Left ventricle myocardium inferior (tissue), 1 donor: ENCODE results near the gene ANAPC16. TPM values are rescaled to one million over a fixed set of nuclear protein-coding genes. Genes with fewer than 3 reads are reported as not detected.

Source experiments
- DNase-seq: peaks from one replicate; pipeline ENCODE4 v3.0.0-alpha.2; 2020
- H3K27ac ChIP-seq: fragments of 200-600 bp; replicated peaks from 2 replicates; pipeline ENCODE4 v1.8.0; 2021
- H3K27me3 ChIP-seq: fragments of 200-600 bp; 2 replicates; pipeline ENCODE4 v1.8.0; 2021; ENCODE audit warnings: low read depth
- H3K36me3 ChIP-seq: fragments of 200-600 bp; 2 replicates; pipeline ENCODE4 v1.8.0; 2021
- H3K4me1 ChIP-seq: fragments of 200-600 bp; 2 replicates; pipeline ENCODE4 v1.8.0; 2021
- H3K4me3 ChIP-seq: fragments of 200-600 bp; 2 replicates; pipeline ENCODE4 v1.8.0; 2021; ENCODE audit warnings: mild to moderate bottlenecking, moderate library complexity
- H3K9me3 ChIP-seq: fragments of 200-600 bp; replicated peaks from 2 replicates; pipeline ENCODE4 v1.8.0; 2021
- intact Hi-C: fragments of 100-400 bp; cut with micrococcal nuclease; formaldehyde crosslinking; loops from one replicate; pipeline ENCODE4 v1.11.0; 2022
- total RNA-seq: library from RNA; stranded (reverse); fragmentation: NEBNext Ultra II Directional; extraction: Animal tissue kit (Norgen Biotek cat#: 25700); gene quantifications from one replicate; pipeline ENCODE4 v1.2.1, GENCODE V29; 2021
- TF ChIP-seq, protein P1 (sequence below): fragments of 200-600 bp; IDR thresholded peaks from 2 replicates; pipeline ENCODE4 v1.8.0; 2021; ENCODE audit warnings: antibody characterized with exemption, mild to moderate bottlenecking, borderline replicate concordance
- donor health status: DM: no; HTN: yes; CAD: no; lungs with severe emphysema.

The ANAPC16 gene
- total RNA-seq, 1 donor from 2014 or later = 256 TPM

DNA sequence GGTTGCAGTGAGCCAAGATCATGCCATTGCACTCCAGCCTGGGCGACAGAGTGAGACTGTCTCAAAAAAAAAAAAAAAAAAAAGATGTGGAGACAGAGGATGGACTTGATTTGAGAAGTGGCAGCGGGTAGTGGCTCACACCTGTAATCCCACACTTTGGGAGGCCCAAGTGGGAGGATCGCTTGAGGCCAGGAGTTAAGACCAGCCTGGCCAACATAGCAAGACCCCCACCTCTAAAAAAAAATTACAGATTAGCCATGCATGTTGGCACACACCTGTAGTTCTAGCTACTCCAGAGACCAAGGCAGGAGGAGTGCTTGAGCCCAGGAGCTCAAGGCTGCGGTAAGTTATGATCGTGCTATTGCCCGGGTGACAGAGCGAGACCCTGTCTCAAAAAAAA, 24.6 kb downstream of the ANAPC16 start:
- no peaks in the 10 kb centered on the region for H3K27me3 ChIP-seq
- no peak overlapping the region for H3K4me3 ChIP-seq
- intact Hi-C loops = loop anchor here (10.0 kb wide), 1 partner anchor 94 kb away; no protein-coding TSS in a partner anchor
- DNase-seq = peak; percentile 1
- no peak overlapping the region for H3K27ac ChIP-seq
- peaks cover 59% of the 10 kb centered on the region for H3K4me1 ChIP-seq
- TF ChIP-seq, protein P1, sequence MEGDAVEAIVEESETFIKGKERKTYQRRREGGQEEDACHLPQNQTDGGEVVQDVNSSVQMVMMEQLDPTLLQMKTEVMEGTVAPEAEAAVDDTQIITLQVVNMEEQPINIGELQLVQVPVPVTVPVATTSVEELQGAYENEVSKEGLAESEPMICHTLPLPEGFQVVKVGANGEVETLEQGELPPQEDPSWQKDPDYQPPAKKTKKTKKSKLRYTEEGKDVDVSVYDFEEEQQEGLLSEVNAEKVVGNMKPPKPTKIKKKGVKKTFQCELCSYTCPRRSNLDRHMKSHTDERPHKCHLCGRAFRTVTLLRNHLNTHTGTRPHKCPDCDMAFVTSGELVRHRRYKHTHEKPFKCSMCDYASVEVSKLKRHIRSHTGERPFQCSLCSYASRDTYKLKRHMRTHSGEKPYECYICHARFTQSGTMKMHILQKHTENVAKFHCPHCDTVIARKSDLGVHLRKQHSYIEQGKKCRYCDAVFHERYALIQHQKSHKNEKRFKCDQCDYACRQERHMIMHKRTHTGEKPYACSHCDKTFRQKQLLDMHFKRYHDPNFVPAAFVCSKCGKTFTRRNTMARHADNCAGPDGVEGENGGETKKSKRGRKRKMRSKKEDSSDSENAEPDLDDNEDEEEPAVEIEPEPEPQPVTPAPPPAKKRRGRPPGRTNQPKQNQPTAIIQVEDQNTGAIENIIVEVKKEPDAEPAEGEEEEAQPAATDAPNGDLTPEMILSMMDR = no peak
- no peaks in the 10 kb centered on the region for H3K9me3 ChIP-seq
- H3K36me3 ChIP-seq = peaks cover 12% of the 10 kb centered on the region

DNA sequence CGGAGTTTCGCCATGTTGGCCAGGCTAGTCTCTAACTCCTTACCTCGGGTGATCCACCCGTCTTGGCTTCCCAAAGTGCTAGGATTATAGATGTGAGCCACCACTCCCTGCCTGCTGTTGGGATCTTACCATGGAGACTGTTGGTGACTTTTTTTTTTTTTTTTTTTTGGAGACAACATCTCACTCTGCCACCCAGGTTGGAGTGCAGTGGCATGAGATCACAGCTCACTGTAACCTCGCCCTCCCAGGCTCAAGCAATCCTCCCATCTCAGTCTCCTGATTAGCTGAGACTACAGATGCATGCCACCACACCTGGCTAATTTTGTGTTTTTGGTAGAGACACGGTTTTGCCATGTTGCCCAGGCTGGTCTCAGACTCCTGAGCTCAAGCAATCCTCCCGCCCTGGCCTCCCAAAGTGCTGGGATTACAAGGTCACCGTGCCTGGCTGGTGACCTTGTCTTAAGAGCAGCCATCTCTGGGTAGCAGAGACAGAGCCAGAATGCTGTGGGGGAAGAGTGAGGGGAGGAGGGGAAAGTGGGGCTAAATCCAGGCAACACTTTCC, 26.0 kb downstream of the ANAPC16 start:
- peak; percentile 9 for DNase-seq
- intact Hi-C loops = loop anchor here (10.0 kb wide), 1 partner anchor 93 kb away; no protein-coding TSS in a partner anchor
- H3K4me1 ChIP-seq = peaks cover 68% of the 10 kb centered on the region
- H3K4me3 ChIP-seq = no peak overlapping the region
- H3K9me3 ChIP-seq = no peaks in the 10 kb centered on the region
- H3K27ac ChIP-seq = peak overlapping the region; percentile 97
- H3K27me3 ChIP-seq = no peaks in the 10 kb centered on the region
- TF ChIP-seq, protein P1 = no peak
- peaks cover 7% of the 10 kb centered on the region for H3K36me3 ChIP-seq

DNA sequence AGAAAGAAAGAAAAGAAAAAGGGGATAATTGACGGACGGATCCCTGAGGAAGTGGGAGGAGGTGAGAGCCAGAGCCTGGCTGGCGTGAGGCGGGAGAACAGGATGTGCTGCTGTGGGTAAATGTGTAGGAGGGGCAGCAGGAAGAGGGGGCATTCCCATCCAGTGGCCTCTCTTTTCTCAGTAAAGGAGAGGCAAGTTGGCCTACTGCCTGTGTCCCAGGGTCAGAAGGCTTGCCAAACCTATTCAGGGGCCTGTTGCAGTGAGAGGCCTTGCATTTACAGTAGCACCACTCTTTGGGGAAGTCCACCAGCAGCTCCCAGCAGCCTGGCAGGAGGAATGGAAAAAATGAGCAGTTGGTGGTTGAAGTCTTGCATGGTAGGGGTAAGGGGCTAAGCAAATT, 26.9 kb downstream of the ANAPC16 start:
- intact Hi-C loops = loop anchor here (10.0 kb wide), 1 partner anchor 92 kb away; no protein-coding TSS in a partner anchor
- TF ChIP-seq, protein P1 = no peak
- no peaks in the 10 kb centered on the region for H3K9me3 ChIP-seq
- peaks cover 77% of the 10 kb centered on the region for H3K4me1 ChIP-seq
- H3K4me3 ChIP-seq = no peak overlapping the region
- DNase-seq = peak; percentile 68
- no peaks in the 10 kb centered on the region for H3K27me3 ChIP-seq
- H3K27ac ChIP-seq = peak overlapping the region; percentile 97
- no peaks in the 10 kb centered on the region for H3K36me3 ChIP-seq

DNA sequence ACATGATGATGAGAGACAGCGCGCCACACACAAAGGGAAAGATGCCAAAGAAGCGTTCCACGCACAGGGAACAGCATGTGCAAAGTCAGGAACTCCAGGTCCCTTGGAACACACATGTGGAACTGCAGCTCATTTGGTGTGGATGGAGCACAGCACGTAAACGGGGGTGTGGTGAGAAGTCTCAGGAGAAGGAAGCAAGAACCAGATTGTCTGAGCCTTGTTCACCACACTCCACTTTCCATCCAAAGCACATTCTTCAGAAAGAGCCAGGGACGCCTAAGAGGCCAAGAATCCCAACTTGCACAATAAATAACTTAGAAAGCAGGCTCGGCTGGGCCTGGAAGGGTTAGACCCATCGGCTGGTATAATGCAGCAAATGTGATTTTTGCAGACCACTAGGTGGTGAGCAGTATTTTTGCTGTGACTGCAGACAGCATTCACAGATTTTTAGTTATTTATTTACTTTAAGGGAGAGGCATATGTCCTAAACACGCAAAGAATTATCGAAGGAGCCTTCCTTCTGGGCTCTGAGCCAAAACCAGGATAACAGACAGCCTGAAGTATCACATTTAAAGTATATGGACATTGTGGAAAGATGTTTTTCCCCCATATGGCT, 28.1 kb downstream of the ANAPC16 start:
- TF ChIP-seq, protein P1 = peak; percentile 48
- Histone ChIP-seq H3K36me3 (no peaks in the 10 kb centered on the region), H3K4me3 (no peak overlapping the region), H3K27ac (peak overlapping the region; percentile 97), H3K9me3 (no peaks in the 10 kb centered on the region), H3K27me3 (no peaks in the 10 kb centered on the region), H3K4me1 (peaks cover 78% of the 10 kb centered on the region)
- peak; percentile 68 for DNase-seq
- intact Hi-C loops = loop anchor here (10.0 kb wide), 1 partner anchor 91 kb away; no protein-coding TSS in a partner anchor

DNA sequence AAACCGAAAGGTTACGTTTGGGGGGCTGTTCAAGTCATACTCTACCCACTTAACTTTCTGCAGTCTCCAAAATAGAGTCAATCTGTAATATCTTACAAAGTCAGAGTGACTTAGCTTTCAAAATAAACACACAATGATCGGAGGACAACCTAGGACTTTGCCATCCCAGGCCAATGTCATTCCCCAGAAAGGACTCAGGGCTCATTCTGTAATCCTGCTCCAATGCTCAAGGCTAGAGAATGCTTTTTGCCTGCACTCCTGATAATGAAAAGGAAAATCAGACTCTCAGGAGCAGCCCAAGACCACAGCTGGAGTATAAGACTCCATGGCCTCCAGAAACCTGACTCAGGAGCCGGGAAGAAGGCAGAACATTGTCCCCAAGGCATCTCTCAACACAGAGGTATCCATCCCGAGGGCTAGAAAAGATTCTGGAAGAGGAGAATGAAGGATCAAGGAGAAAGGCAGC, 28.8 kb downstream of the ANAPC16 start:
- intact Hi-C loops = loop anchor here (10.0 kb wide), 1 partner anchor 90 kb away; no protein-coding TSS in a partner anchor
- no peaks in the 10 kb centered on the region for H3K27me3 ChIP-seq
- no peak overlapping the region for H3K4me3 ChIP-seq
- H3K4me1 ChIP-seq = peaks cover 85% of the 10 kb centered on the region
- H3K36me3 ChIP-seq = no peaks in the 10 kb centered on the region
- peak; percentile 3 for DNase-seq
- TF ChIP-seq, protein P1 = no peak
- no peaks in the 10 kb centered on the region for H3K9me3 ChIP-seq
- H3K27ac ChIP-seq = peak overlapping the region; percentile 97
